HG02759 (cell line): Measurements from ENCODE around the gene TMBIM4.
A peak's percentile ranks its signal among the peaks of the same experiment; 100 is the strongest.

Experiments used
- ATAC-seq: cut with Tn5 transposase; IDR thresholded peaks from one replicate; pipeline ENCODE4 v1.9.1; 2021; ENCODE audit warnings: mild to moderate bottlenecking, moderate library complexity; ENCODE audit not compliant: unreplicated experiment

Gene TMBIM4

DNA sequence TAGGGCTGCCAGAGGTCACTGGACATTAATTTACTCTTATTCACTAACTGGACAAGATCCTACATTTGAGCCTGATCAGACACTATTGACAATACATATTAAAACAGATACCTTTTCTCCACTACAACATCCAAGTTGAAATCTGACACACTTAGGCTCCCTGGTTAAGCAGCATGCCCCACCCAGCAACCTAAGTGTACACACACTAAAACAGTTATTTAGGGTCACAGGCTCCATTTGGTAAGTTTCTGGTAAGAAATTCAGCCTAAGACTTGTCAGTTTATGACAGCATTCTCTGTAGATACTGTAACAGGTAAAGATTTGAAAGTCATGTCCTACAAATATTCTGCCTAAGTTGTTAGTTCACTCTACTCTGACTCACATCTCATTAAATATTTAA, 27.0 kb downstream of the TMBIM4 start:
- no peak for ATAC-seq

DNA sequence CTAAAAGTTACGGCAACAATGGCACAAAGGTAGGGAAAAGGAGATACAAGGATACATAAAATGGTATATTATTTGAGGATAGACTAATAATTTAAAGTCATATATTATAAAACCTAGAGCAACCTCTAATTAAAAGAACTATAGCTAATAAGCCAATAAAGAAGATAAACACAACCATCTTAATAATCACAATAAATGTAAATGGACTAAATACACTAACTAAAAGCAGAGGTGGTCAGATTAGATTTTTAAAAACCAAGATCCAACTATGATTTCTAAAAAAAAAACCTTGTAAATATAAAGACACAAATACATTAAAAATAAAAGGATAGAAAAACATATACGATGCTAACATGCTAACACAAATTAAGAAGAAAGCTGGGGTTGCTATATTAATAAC, 28.5 kb downstream of the TMBIM4 start:
- no peak for ATAC-seq

GRCh38 chr12:66140731-66141130, 29.1 kb downstream of the TMBIM4 start:
- no peak for ATAC-seq

DNA sequence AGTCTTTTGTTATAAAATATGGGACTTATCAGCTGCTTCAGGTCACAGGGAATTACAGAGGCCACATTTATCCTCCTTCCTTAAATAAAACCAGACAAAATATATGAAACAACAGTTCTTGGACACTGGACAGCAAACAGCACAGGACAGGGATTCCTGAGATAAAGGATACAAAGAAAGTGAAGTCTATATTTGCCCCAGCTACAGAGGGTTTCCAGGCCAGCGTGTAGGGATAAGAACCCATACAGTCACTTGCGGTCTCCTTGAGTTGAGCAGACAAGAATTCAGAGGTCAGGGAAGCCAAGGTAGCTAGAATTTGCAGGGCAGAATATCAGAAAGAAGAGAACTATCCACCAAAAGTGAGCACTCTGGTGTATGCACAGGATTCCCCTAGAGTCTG, 30.5 kb downstream of the TMBIM4 start:
- no peak for ATAC-seq

DNA sequence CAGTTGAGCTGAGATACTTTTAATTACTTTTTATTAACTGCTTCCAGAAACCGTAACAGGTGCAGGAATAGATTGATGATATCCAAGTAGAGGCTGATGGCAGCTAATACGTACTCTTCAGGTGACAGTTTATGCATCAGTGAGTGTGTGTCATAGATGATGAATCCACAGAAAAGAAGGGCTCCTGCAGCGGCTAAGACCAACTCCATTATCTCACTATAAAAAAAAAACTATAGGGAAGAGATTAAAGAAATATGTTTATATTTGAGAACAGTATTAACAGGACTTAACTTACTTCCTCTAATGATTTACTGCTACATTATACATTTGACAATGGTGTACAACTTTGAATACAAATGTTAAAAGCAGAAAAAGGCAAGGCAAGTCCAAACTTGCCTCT, 31.9 kb downstream of the TMBIM4 start:
- ATAC-seq = no peak

- ATAC-seq = no peak
These were observed 37.4 kb downstream of the TMBIM4 start for GRCh38 chr12:66132408-66132807.

DNA sequence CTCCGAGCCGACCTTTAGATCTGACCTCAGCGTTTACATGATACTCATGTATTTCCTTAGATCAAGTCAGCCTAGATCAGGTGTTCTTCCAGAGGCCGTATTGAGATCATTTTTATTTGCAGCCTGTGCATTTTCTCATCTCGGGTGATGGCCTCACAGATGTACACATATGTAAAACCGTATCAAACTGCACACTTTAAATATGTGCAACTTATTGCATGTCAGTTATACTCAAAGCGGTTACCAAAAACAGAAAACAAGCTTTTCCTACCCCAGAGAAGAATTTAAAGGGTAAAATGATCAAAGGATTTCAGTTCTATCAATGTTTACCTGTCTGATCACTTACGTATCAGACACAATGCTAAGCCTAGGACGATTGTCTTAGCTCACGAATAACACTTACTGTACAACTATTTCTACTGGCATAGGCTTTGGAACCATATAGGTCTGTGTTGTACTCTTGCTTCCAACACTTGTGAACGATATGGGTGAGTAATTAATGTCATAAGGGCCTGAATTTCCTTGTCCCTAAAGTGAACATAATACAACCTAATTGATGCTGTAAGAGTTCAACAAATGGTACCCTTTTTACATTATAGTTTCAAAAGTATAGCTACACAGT, 38.6 kb downstream of the TMBIM4 start:
- ATAC-seq = no peak

DNA sequence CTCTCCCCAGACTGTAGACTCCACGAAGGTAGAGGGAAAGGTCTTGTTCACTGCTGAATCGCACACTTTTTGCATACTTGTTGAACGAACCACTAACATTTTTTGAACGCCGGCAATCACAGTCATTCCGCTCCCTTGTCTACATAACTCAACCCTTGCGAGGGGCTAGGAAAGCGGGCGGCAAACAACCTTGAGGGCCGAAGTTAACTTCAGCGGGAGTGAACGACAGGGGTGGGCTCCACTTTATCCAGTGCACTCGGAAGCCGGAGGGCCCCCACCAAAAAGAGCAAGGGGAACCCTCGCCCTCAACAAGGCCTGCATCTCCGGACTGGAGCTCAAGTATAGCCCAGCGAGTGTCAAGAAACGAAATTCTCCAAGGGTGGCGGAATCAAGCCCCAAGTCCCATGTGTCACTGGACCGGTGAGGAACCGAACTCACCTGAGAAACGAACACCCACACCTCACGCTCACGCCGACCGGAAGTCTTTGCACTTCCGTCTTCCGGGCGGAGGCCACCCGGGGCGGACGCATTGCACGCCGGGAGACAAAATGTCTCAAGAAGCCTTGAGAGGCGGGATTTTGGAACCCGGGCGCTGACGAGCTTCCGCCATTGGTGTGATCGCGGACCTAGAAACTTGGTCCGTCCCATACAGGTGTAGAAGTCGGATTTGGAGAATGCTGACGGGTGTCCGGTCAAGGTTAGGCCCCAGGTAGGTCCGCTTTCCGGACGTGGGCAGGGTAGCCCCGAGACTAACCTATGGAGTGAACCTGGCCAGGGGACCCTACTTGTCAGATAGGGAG, 39.3 kb downstream of the TMBIM4 start, which contains the start of gene LLPH:
Gene LLPH, minus strand, starts transcription at position 484 of the 800 bp plus-strand sequence. CDS start 1,644 bp downstream, outside the sequence.
- ATAC-seq = peak; percentile 99

DNA sequence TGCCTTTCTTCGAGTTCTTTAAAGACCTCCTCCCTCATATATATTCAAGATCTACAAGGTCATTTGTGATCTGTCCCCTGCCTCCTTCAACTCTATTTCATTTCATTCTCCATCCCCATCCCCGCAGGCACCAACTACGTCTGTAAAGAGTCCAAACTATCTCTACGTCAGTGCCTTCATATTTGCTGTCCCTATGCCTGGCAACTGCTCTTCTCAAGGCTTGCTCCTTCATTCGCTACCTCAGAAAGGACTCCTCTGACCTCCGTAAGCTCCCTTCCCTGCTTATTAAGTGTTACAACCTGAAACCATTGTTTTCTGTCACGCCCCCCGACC, 39.9 kb downstream of the TMBIM4 start:
- no peak for ATAC-seq

- no peak for ATAC-seq
These were observed 42.1 kb downstream of the TMBIM4 start for GRCh38 chr12:66127650-66128049.

DNA sequence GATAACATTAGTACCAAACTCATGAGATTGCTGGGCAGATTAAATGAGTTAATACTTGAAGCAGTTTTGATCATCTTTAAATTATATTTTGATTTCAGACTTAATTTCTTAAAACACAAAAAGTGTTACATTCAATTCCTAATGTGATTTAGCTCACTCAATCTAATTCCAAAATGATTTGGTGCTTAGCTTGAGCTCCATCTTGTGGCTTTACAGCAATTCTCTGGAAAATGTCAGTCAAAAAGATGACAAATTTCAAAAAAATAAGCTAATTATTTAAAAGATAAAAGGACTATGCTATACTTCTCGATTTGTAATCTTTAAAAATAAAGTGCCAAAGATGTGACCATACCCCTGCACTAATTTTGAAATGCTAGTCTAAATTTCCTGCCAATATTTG, 49.3 kb downstream of the TMBIM4 start:
- ATAC-seq = no peak

- peak; percentile 36 for ATAC-seq
These were observed 49.9 kb downstream of the TMBIM4 start for GRCh38 chr12:66119870-66120241.

GRCh38 chr12:66119229-66119869, 50.4 kb downstream of the TMBIM4 start:
- no peak for ATAC-seq

GRCh38 chr12:66118240-66118891, 51.4 kb downstream of the TMBIM4 start:
- no peak for ATAC-seq

- no peak for ATAC-seq
These were observed 52.6 kb downstream of the TMBIM4 start for GRCh38 chr12:66117242-66117641.

DNA sequence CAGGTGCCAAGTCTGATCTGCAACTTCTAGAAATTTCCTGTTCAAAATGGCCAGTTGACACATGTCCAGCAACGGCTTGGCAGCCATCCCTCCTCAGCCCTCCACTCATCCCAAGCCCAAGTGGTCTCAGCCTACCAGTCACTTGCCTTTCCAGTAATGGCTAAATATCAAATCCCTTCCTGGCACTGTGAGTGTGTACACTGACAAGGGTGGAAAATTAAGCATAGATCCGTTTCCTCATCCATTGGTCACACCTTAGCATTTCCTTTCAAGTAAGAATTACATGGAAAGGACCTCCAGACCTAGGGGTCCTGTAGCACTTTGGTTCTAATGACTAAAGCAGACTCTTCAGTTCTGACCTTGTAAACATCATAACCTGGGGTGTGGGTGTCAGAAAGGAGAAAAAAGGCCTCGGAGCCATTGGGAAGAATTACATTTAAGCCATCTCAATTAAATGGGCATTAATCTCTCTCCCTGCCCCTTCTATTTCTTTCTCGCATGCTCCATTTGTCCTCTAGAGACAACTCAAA, 54.7 kb downstream of the TMBIM4 start:
- ATAC-seq = no peak

- no peak for ATAC-seq
These were observed 56.3 kb downstream of the TMBIM4 start for GRCh38 chr12:66113471-66113870.

DNA sequence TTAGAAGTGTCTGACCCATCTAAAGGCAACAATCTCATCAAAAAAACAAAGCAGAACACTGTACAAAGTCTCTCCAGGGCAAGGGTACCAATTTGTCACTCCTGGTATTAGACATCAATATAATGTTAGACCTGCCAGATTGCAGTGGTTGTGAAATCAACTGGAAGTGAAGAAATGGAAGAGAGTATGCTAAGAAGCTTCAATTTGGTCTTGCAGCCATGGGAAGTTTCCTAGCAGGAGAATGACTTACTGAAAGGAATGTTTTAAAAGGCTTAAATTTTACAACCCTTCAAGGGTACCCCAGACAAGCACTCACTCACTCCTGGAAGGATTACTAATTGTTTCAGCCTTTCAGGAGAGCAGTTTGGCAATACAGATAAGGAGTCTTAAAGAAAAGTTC, 58.2 kb downstream of the TMBIM4 start:
- ATAC-seq = no peak

DNA sequence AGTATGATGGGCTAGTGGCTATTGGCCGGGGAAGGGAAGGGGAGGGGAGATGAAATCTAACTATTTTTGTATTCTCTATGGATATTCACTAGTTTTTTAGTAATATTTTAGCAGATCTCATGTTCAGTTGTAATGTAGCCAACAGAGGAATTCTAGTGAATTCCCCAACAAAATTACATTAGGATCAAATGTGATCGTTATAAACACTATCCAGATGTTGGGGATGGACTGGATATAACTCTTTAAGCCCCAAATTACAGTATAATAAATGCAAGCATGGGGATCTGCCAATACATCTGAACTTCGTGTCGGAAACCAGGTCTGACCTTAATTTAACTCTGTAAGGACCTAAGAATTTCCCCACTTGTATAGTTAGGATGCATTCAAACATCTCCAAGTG, 60.7 kb downstream of the TMBIM4 start:
- no peak for ATAC-seq

DNA sequence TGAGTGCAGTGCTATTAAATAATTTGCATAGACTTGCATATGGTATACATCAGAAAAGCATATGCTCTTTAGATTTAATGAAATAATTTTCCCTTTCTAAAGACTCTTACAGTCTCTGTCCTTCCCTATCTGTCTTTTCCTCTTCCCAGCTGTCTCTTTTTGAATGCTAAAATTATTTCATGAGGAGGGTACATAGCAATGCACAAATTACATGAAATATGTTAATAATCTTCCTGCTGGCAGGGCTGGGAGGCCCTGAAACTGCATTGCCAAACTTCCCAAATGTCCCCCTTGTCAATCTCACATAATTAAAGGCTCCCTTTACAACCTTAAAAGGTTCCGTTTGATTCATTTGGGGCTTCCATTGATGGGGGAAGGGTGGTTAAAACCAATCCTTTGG, 61.4 kb downstream of the TMBIM4 start:
- ATAC-seq = no peak

DNA sequence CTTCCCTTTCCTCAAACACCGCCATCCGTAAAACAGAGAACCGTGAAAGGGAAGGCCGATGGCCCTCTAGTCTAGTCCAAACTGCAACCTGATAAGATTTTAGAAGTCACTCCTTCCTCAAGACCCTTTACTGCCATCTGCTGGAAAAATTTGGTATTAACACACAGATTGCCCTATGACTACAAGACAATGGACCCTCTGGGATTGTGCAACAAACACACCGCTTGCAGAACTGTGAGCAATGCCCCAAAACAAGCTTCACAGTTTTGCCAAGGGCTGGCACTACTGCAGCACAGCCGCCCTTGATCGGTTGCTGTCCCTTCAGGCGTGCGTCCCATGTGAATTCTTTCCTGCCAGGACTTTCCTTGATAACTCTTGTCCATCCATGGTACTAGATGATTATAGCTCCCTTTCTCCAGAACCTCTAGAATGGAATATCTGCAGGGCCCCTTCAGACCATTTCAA, 62.3 kb downstream of the TMBIM4 start:
- peak; percentile 94 for ATAC-seq
